HUES48 (cell line): Measurements from ENCODE around the gene GMPR2.
"Not testable (repeated sequence)": the region's sequence is repeated elsewhere in the genome, so short reads cannot be mapped to it uniquely, and the experiment has no call there.

Source experiments
- H3K27ac ChIP-seq: one replicate; pipeline ENCODE4 v1.7.0; 2013; ENCODE audit warnings: low read depth, low read length, inconsistent platforms
- H3K27me3 ChIP-seq: 2 replicates; pipeline ENCODE4 v1.6.1; 2013; ENCODE audit warnings: mild to moderate bottlenecking, low read length; ENCODE audit not compliant: control insufficient read depth, insufficient read depth
- H3K36me3 ChIP-seq: 2 replicates; pipeline ENCODE4 v1.6.1; 2013; ENCODE audit warnings: low read length; ENCODE audit not compliant: control insufficient read depth, insufficient read depth
- H3K4me1 ChIP-seq: 2 replicates; pipeline ENCODE4 v1.6.1; 2013; ENCODE audit warnings: mild to moderate bottlenecking, low read length; ENCODE audit not compliant: control insufficient read depth, insufficient read depth
- H3K4me3 ChIP-seq: 2 replicates; pipeline ENCODE4 v1.5.1; 2013; ENCODE audit warnings: mild to moderate bottlenecking, low read depth, low read length
- H3K9ac ChIP-seq: 2 replicates; pipeline ENCODE4 v1.6.1; 2013; ENCODE audit warnings: mild to moderate bottlenecking, low read depth, low read length, moderate library complexity
- H3K9me3 ChIP-seq: 2 replicates; pipeline ENCODE4 v1.6.1; 2013; ENCODE audit warnings: low read length; ENCODE audit not compliant: control insufficient read depth, insufficient read depth

GMPR2 gene

DNA sequence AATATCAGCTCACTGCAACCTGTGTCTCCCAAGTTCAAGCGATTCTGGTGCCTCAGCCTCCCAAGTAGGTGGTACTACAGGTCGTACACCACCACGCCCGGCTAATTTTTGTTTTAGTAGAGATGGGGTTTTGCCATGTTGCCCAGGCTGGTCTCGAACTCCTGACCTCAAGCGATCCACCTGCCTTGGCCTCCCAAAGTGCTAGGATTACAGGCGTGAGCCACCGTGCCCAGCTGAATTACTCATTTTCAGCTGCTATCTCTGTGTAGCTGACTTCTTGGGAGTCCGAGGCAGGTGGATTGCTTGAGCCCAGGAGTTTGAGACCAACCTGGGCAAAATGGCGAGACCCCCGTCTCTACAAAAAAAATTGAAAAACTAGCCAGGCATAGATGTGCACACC is 12.6 kb downstream of the GMPR2 start:
- H3K9ac ChIP-seq, H3K4me3 ChIP-seq, H3K27ac ChIP-seq, H3K27me3 ChIP-seq, H3K4me1 ChIP-seq, H3K9me3 ChIP-seq, H3K36me3 ChIP-seq: not testable (repeated sequence)

DNA sequence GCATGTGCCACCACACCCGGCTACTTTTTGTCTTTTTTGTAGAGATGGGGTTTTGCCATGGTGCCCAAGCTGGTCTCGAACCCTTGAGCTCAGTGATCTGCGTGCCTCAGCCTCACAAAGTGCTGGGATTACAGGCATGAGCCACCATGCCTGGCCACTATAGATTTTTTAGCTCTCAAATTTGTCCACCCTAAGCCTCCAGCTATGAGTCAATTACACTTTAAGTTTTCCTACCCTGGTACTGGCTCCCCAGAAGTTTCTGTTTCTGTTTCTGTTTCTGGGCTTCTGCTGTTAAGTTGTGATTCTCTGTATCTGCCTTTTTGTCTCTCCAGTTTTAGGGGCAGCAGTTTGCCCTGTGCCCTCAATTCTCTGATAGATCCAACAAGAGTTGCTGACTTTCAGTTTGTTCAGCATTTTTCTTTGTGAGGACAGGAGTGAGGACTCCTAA is 14.1 kb downstream of the GMPR2 start:
- Histone ChIP-seq H3K4me1 (peaks cover 3% of the 10 kb centered on the region; the same call in 1 of the 2 replicates), H3K4me3 (no peak overlapping the region), H3K36me3 (no peaks in the 10 kb centered on the region), H3K27ac (no peak overlapping the region), H3K9ac (no peak overlapping the region), H3K27me3 (no peaks in the 10 kb centered on the region), H3K9me3 (no peaks in the 10 kb centered on the region)

DNA sequence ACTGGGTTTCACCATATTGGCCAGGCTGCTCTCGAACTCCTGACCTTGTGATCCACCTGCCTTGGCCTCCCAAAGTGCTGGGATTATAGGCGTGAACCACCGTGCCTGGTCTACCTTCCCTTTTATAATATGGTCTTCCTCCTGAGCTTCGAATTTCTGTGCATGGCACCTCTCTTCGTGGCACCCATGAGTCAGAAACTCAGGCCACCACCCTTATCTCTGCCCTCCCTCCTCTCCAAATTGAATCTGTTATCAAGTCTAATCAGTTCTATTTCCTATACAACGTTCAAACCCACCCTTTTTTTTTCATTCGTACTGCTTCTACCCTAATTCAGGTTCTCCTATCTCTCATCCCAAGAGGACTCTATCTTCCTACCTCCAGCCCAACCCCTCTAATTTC is 14.7 kb downstream of the GMPR2 start:
- Histone ChIP-seq H3K4me1 (peaks cover 3% of the 10 kb centered on the region; the same call in 1 of the 2 replicates), H3K4me3 (no peak overlapping the region), H3K27me3 (no peaks in the 10 kb centered on the region), H3K9me3 (no peaks in the 10 kb centered on the region), H3K36me3 (no peaks in the 10 kb centered on the region), H3K9ac (no peak overlapping the region), H3K27ac (no peak overlapping the region)

DNA sequence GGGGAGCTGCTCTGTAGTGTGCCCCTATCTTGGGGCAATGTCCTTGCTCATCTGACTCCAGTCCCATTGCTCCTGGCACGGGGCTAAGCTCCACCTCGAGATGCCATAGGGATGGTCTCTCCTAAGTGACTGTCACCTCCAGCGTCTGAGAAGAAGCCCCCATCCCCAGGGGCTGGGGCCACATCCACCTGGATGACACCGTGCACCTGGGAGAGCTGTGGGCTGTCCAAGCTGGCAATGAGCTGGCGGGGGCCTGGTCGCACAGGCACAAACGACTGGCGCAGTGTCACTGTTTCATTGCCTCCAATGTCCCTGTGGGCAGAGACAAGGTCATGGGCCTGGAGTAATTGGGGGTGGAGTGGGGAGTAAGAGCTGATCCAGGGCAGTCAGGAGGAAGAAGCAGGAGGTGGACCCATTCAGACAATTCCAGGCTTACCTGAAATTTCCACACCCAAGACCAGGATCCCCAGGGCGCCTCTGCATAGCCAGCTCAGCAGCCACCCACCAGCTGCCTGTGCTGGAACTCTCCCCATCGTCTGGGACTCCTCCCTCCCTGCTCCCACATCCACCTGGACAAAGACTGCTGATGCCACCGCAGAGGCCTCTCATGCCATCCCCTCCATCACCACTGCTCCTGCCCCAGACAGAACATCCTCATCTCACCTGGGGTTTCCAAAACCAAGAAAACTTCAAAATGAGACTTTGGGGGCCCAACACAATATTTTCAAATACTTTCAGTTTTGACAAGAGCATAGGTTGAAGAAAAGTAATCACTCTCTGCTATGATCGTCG is 16.7 kb downstream of the GMPR2 start:
- H3K9me3 ChIP-seq, result no peaks in the 10 kb centered on the region
- H3K27ac ChIP-seq, result no peak overlapping the region
- H3K27me3 ChIP-seq, result no peaks in the 10 kb centered on the region
- H3K4me1 ChIP-seq, result no peaks in the 10 kb centered on the region
- no peaks in the 10 kb centered on the region for H3K36me3 ChIP-seq
- no peak overlapping the region for H3K9ac ChIP-seq
- no peak overlapping the region for H3K4me3 ChIP-seq

DNA sequence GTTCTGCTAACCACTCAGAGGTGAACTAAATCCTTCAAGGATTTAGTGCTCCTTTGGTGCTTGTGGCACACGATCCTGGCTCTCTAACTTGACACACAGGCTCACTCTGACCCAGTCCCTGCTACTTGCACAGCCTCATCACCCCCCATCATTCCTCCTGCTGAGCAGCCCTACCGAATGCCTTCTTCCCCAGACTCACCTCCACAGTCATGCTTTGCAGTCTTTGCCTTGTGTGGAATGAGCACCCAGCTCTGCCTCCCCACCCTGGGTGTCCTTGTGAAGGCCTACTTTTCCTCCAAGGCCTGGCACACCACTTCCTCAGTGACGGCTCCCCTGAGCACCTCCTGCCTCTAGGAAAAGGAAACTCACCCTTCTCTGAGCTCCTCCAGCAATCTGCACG is 17.6 kb downstream of the GMPR2 start:
- Histone ChIP-seq H3K9ac (no peak overlapping the region), H3K4me3 (no peak overlapping the region), H3K36me3 (no peaks in the 10 kb centered on the region), H3K9me3 (no peaks in the 10 kb centered on the region), H3K4me1 (no peaks in the 10 kb centered on the region), H3K27me3 (no peaks in the 10 kb centered on the region), H3K27ac (no peak overlapping the region)

DNA sequence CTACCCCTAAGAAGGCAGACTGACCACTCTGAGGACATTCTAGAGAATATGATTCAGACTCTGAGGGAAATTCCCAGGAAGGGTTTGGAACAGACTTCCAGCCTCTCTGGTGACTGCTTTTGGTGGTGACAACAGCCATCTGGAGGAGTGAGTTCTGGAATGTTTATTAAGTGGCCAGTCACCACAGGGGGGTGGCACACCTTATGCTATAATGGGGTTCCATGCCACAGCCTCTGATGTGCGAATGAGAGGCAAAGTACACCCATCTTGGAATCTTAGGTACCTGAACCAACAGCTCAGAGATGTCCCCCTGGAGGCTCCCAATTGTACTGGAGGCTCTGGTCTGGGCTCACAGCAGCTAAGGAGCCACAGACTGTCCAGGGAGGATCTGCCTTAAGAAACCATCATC is 19.2 kb downstream of the GMPR2 start:
- Histone ChIP-seq H3K27me3 (no peaks in the 10 kb centered on the region), H3K4me3 (no peak overlapping the region), H3K36me3 (no peaks in the 10 kb centered on the region), H3K9ac (no peak overlapping the region), H3K4me1 (no peaks in the 10 kb centered on the region), H3K9me3 (no peaks in the 10 kb centered on the region), H3K27ac (no peak overlapping the region)

DNA sequence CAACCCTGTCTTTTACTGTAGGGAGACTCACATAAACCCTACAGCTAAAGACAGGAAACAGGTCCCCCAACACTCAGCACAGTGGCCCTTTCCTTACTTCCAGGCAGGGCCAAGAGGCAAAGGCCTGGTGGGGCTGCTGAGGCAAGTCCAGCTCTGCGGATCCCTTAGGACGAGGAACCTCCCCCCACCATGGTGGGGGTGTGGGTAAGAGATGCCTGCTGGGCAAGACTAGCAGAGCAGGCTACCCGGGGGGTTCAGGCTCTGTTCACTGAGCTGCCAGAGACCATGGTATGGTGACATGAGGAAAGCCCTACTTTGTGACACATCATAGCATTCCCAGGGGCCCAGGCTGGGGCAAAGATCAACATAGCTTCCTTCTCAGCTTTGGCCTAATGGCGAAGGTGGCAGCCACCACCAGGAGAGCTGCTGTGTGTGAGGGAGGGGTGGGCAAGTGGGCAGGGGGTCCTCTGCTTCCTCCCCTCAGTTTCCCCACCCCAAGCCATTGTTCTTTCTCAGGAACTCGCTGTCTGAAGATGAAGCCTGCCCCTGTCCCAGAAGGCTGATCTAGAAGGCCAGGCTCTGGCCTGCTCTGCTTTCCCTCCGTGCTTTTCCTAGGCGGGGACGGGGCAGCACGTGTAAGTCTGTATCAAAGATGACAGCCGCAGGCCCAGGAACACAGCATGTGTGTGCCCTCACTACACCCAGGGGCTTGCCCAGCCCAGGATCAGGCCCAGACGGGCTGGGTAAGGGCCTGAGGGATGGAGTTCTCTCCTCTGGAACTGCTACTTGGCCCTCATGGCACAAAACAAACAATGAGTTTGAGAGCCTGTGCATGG is 19.8 kb downstream of the GMPR2 start:
- Histone ChIP-seq H3K9ac (no peak overlapping the region), H3K9me3 (no peaks in the 10 kb centered on the region), H3K27me3 (no peaks in the 10 kb centered on the region), H3K4me1 (no peaks in the 10 kb centered on the region), H3K27ac (no peak overlapping the region), H3K36me3 (no peaks in the 10 kb centered on the region), H3K4me3 (no peak overlapping the region)

DNA sequence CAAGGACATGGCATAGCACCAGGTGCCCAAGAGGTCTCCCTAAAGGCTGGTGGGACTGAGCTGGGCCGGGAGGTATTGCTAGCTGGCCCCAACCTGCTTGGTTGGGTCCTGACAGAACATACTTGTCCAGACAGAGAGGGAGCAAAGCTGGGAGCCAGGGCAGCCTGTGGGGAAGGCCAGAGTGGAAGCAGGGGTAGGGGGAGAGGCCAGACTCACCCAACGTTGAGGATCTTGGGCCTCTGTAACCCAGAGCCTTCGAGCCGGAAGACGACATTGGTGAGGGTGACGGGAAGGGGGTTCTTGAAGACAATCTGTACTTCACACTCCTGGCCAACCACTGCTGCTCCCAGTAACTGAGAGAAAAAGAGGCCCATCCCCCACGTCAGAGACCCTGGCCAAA is 21.2 kb downstream of the GMPR2 start:
- no peak overlapping the region for H3K4me3 ChIP-seq
- no peaks in the 10 kb centered on the region for H3K4me1 ChIP-seq
- no peaks in the 10 kb centered on the region for H3K36me3 ChIP-seq
- no peaks in the 10 kb centered on the region for H3K9me3 ChIP-seq
- no peak overlapping the region for H3K27ac ChIP-seq
- H3K9ac ChIP-seq, result no peak overlapping the region
- H3K27me3 ChIP-seq, result no peaks in the 10 kb centered on the region

DNA sequence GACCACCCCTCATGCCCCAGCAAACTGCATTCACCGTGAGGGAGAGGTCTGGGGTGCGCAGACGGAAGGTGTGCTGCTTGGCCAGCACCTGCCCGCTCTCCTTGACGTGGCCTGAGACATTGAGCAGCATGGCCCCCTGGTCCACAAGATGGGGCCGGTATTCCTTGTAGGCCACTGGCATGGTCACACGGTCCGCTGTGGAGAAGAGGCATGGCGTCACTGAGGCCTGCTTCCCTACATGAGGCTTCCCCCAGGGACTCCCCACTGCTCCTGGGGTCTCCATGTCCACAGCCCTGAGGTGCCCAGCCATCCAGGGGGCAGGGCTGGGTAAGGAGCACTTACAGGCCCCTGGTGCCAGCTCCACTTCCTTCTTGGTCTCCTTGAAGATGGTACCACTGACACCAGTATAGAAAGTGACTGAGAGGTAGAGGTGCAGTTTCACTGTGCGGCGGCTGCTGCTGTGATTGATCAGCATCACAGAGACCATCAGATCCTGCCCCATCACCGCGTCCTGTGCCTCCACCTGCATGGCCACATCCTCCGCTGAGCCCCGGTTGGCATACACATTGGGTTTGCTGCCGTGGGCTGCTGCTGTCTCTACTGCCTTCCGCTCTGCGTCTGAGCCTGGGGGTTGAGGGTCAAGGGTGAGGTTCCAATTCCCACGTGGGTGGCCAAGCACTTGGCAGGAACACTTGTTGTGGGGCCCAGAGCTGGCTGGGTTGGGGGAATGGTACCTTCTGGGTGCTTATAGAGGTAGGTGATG is 22.1 kb downstream of the GMPR2 start:
- no peaks in the 10 kb centered on the region for H3K9me3 ChIP-seq
- H3K4me3 ChIP-seq, result no peak overlapping the region
- no peaks in the 10 kb centered on the region for H3K27me3 ChIP-seq
- no peak overlapping the region for H3K27ac ChIP-seq
- no peaks in the 10 kb centered on the region for H3K4me1 ChIP-seq
- no peaks in the 10 kb centered on the region for H3K36me3 ChIP-seq
- no peak overlapping the region; the same call in 1 of the 2 replicates for H3K9ac ChIP-seq

DNA sequence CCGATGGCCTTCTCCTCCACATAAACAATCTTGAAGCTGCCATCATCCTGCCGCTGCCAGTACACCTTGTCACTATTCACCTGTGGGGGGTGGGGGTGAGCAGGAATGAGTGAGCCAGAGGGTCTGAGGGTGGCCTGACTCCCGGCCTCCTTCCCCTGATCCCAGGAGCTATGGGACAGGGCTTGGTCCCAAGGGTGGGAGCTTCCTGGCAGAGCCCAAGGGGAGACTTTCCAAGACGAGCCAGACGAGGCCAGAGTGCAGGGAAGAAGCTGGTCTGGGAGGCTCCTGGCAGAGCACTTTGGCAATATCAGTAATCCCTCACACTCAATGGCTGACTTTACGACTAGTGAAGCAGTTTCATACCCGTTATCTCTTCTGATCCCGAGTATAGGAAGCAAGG is 22.7 kb downstream of the GMPR2 start:
- Histone ChIP-seq H3K27ac (no peak overlapping the region), H3K4me3 (no peak overlapping the region), H3K9ac (no peak overlapping the region), H3K27me3 (no peaks in the 10 kb centered on the region), H3K36me3 (no peaks in the 10 kb centered on the region), H3K4me1 (no peaks in the 10 kb centered on the region), H3K9me3 (no peaks in the 10 kb centered on the region)
